HG03558 (cell line): ENCODE measurements around the gene ARID5A.

Experiments used
- ATAC-seq: cut with Tn5 transposase; IDR thresholded peaks from one replicate; pipeline ENCODE4 v1.9.1; 2021; ENCODE audit warnings: moderate number of reproducible peaks; ENCODE audit not compliant: unreplicated experiment; ENCODE audit errors: extremely low read depth

ARID5A gene

DNA sequence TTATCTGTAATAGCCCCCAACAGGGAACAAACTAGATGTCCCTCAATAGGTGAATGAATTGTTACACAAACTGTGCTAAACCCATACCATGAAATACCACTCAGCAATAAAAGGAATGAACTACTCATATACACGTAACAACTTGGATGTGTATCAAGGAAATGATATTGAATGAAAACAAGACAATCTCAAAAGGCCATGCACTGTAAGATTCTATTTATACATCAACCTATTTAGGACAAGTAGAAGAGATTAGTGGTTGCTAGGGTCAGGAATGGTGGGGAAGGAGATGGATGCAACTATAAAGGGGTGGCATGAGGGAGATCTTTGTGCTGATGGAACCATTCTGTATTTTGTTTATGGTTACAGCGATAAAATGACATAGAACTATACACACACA, 54.5 kb downstream of the ARID5A start:
- ATAC-seq: no peak

- no peak for ATAC-seq
Observed at GRCh38 chr2:96591494-96591893, 54.9 kb downstream of the ARID5A start.

DNA sequence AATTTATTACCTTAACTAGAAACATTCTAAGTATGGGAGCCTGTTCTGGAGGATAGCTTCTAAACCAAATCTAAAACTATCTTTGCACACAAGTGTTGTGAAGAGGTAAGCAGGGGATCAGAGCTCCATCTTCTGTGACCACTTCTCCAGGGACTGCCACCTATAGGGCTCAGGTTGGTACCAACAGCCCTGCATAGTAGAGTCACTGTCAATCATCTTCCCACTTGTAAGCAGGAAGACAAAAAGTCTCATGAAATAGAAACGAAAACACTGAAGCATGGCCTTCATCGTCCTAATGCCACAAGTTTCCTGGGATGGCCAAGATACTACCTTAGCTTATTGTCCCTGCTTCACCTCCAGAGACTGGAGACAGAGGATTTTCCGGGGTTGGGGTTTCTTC, 57.7 kb downstream of the ARID5A start:
- no peak for ATAC-seq

DNA sequence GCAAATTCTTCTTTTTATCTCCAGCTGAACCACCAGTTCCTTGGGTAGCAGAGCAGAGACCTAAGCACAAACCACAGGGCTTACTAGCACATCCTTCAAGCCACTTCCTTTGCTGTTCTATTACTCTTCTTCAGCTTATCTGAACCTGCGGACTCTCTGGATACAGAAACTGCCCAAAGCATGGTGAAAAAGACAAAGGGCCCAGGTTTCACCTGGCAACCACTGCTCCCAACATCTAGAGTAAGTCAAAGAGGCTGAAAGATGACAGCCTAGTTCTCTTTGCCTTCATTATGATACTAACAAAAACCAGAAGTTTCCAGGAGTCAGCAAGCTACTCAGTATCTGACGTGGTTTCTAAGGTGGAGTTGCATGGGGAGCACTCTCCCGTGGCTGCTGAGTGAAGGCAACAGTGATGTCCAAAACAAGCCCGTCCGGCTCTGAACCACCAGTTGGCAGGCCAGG, 58.2 kb downstream of the ARID5A start:
- no peak for ATAC-seq

DNA sequence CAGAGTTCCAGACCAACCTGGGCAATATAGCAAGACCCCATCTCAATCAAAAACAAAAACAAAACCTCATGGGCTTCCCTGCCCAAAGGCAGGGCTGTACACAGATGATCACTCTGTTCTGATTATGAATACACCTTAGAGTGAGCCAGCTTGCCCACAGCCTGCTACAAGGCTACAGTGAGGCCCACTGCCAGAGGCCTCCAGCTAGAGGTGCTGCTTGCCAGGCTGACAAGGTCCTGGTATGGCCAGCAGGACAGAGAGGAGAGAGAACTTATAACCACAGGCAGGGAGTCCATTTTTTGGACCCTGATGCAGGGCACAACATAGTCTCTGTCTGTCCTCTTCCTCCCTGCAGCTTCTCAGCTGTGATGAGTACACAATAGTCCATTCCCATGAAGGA, 60.0 kb downstream of the ARID5A start:
- no peak for ATAC-seq

DNA sequence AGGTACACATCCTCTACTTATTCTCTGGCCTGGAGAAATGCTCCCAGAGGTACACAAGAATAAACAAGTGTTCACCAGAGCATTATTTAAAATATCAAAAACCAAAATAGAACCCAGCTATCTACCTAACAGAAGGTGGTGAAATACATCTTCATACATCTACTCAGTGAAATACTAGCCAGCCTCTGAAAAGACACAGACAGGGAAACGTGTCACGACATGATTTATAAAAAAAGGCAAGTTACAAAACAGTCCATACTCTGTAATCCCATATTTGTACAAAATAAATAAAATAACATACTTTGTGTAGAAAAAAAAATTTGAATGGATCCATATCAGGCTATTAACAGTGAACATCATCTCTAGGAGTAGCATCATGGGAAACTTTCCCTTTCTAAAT, 63.4 kb downstream of the ARID5A start:
- ATAC-seq: no peak

GRCh38 chr2:96601382-96602292, 65.1 kb downstream of the ARID5A start:
- ATAC-seq: no peak
